GM10248 (cell line): ENCODE measurements around the gene MALAT1.

Experiments used
- CTCF ChIA-PET: fragments of 300-600 bp; sonication (Branson Sonifier 250); formaldehyde crosslinking; extraction: SDS; loops from one replicate; lab custom pipeline; 2021; ENCODE audit warnings: antibody characterized with exemption; lab: Yijun Ruan, JAX
- POLR2A ChIA-PET: fragments of 350-650 bp; sonication (Branson Sonifier 250); formaldehyde crosslinking; extraction: SDS; loops from one replicate; lab custom pipeline; 2020; ENCODE audit warnings: antibody characterized with exemption; lab: Yijun Ruan, JAX
- DNase-seq: peaks from one replicate; pipeline ENCODE4 v3.0.0; 2012; ENCODE audit errors: extremely low spot score
- CTCF ChIP-seq: IDR thresholded peaks from 2 replicates; pipeline ENCODE4 v1.5.1; 2012; ENCODE audit warnings: mild to moderate bottlenecking, low read depth; ENCODE audit errors: extremely low read depth, missing control alignments, control extremely low read depth

The MALAT1 gene

GRCh38 chr11:65498042-65498726 is 661 bp upstream of the MALAT1 start:
- peak; percentile 38 for DNase-seq
- CTCF ChIA-PET: interaction anchor here (0.9 to 6.8 kb wide), 14 partner anchors 9 to 112 kb away, joined by 3 to 56 read pairs (median 6); partner anchors contain the start of gene FRMD8
- TF ChIP-seq CTCF: no peak
- POLR2A ChIA-PET: interaction anchor here (0.6 to 25.7 kb wide), 33 partner anchors 8 to 720 kb away, joined by 3 to 620 read pairs (median 6); partner anchors contain the start of genes DPF2, FRMD8, NEAT1 and POLA2

GRCh38 chr11:65498727-65498976 is 193 bp upstream of the MALAT1 start:
- no peak for DNase-seq
- no peak for TF ChIP-seq CTCF
- CTCF ChIA-PET: interaction anchor here (0.9 to 6.8 kb wide), 11 partner anchors 8 to 112 kb away, joined by 3 to 56 read pairs (median 7); partner anchors contain the start of gene FRMD8

GRCh38 chr11:65499713-65500386 is 1.0 kb downstream of the MALAT1 start:
- POLR2A ChIA-PET: interaction anchor here (0.5 to 25.7 kb wide), 31 partner anchors 8 to 721 kb away, joined by 3 to 620 read pairs (median 6); partner anchors contain the start of genes DPF2, FRMD8, NEAT1 and PCNX3
- CTCF ChIA-PET: interaction anchor here (1.0 to 6.8 kb wide), 8 partner anchors 10 to 84 kb away, joined by 4 to 56 read pairs (median 6); no protein-coding TSS in a partner anchor
- TF ChIP-seq CTCF: no peak
- no peak for DNase-seq

More at GRCh38 chr11:65498727-65498976, 193 bp upstream of the MALAT1 start:
- POLR2A ChIA-PET: interaction anchor here (0.6 to 25.7 kb wide), 35 partner anchors 9 to 720 kb away, joined by 3 to 620 read pairs (median 6); partner anchors contain the start of genes DPF2, FRMD8, NEAT1 and PCNX3

- CTCF ChIA-PET: interaction anchor here (0.7 to 6.8 kb wide), 5 partner anchors 23 to 119 kb away, joined by 3 to 56 read pairs (median 4); no protein-coding TSS in a partner anchor
- DNase-seq: no peak
- POLR2A ChIA-PET: interaction anchor here (0.5 to 25.7 kb wide), 20 partner anchors 7 to 722 kb away, joined by 3 to 620 read pairs (median 6); partner anchors contain the start of genes DPF2, NEAT1, SCYL1 and SF1
- TF ChIP-seq CTCF: no peak
These were observed 1.7 kb downstream of the MALAT1 start for GRCh38 chr11:65500387-65501185.

- TF ChIP-seq CTCF: no peak
- ChIA-PET POLR2A (interaction anchor here (0.9 to 25.7 kb wide), 8 partner anchors 11 to 116 kb away, joined by 3 to 620 read pairs (median 6); partner anchors contain the start of gene NEAT1), CTCF (interaction anchor here (0.7 to 2.1 kb wide), 4 partner anchors 30 to 120 kb away, joined by 3 to 8 read pairs (median 4); no protein-coding TSS in a partner anchor)
- DNase-seq: no peak
These were observed 2.3 kb downstream of the MALAT1 start for GRCh38 chr11:65501186-65501471.
